Hepatocyte (in vitro differentiated cells): ENCODE results near the gene DSCAML1. TPM values are rescaled to one million over a fixed set of nuclear protein-coding genes. Genes with fewer than 3 reads are reported as not detected.

Source experiments
- DNase-seq: peaks from one replicate; pipeline ENCODE4 v3.0.0-alpha.2; 2016; ENCODE audit warnings: low spot score
- H2AFZ ChIP-seq: fragments of 200-600 bp; sonication (generic); 2 replicates; pipeline ENCODE4 v1.6.0; 2016; ENCODE audit warnings: antibody characterized with exemption, mild to moderate bottlenecking
- H3K27ac ChIP-seq: fragments of 200-600 bp; sonication (generic); 2 replicates; pipeline ENCODE4 v1.5.1; 2016; ENCODE audit warnings: mild to moderate bottlenecking
- H3K27me3 ChIP-seq: fragments of 200-600 bp; sonication (generic); 2 replicates; pipeline ENCODE4 v1.6.1; 2016
- H3K36me3 ChIP-seq: fragments of 200-600 bp; sonication (generic); replicated peaks from 2 replicates; pipeline ENCODE4 v1.5.1; 2016; ENCODE audit warnings: low read depth; ENCODE audit not compliant: insufficient read depth
- H3K4me1 ChIP-seq: fragments of 200-600 bp; sonication (generic); 2 replicates; pipeline ENCODE4 v1.5.1; 2016; ENCODE audit warnings: mild to moderate bottlenecking, moderate library complexity; ENCODE audit not compliant: insufficient read depth
- H3K4me2 ChIP-seq: fragments of 200-600 bp; sonication (generic); 2 replicates; pipeline ENCODE4 v1.6.0; 2016
- H3K4me3 ChIP-seq: fragments of 200-600 bp; sonication (generic); 2 replicates; pipeline ENCODE4 v1.5.1; 2016; ENCODE audit warnings: mild to moderate bottlenecking
- H3K79me2 ChIP-seq: fragments of 200-600 bp; sonication (generic); 2 replicates; pipeline ENCODE4 v1.6.0; 2017; ENCODE audit warnings: mild to moderate bottlenecking
- H3K9me2 ChIP-seq: fragments of 200-600 bp; sonication (generic); replicated peaks from 2 replicates; pipeline ENCODE4 v1.6.0; 2017; ENCODE audit warnings: mild to moderate bottlenecking; ENCODE audit not compliant: insufficient read depth
- H3K9me3 ChIP-seq: fragments of 200-600 bp; sonication (generic); 2 replicates; pipeline ENCODE4 v1.5.1; 2016; ENCODE audit warnings: low read depth, mild to moderate bottlenecking
- H4K20me1 ChIP-seq: fragments of 200-600 bp; sonication (generic); 2 replicates; pipeline ENCODE4 v1.6.0; 2016; ENCODE audit warnings: mild to moderate bottlenecking; ENCODE audit not compliant: insufficient read depth, poor library complexity, severe bottlenecking
- EZH2 ChIP-seq: fragments of 200-600 bp; sonication (generic); IDR thresholded peaks from 2 replicates; pipeline ENCODE4 v1.6.1; 2016; ENCODE audit warnings: antibody characterized with exemption, mild to moderate bottlenecking, borderline replicate concordance
- EZH2phosphoT487 ChIP-seq: fragments of 200-600 bp; sonication (generic); IDR thresholded peaks from one replicate; pipeline ENCODE4 v1.6.1; 2018; ENCODE audit warnings: antibody characterized with exemption, mild to moderate bottlenecking, low read depth, moderate library complexity; ENCODE audit not compliant: unreplicated experiment, severe bottlenecking
- WGBS: methylation state at CpG from one replicate; pipeline ENCODE4 v1.1.6; 2016; ENCODE audit warnings: low lambda C conversion rate; ENCODE audit errors: missing lambda C conversion rate; 5-methylcytosine and 5-hydroxymethylcytosine counted together
- polyA plus RNA-seq: library from polyadenylated mRNA; unstranded; fragments of >200 nt; fragmentation: Nextera tagmentation; extraction: Ambion mirVana; gene quantifications from 2 replicates; pipeline ENCODE4 v1.2.1, GENCODE V29; 2016
- total RNA-seq: library from RNA; depleted of rRNA; stranded (reverse); fragments of >200 nt; gene quantifications from 2 replicates; pipeline ENCODE4 v1.2.3, GENCODE V29; 2014
- TF ChIP-seq, protein P1 (sequence below): fragments of 200-600 bp; sonication (generic); IDR thresholded peaks from 2 replicates; pipeline ENCODE4 v1.5.1; 2016; ENCODE audit warnings: antibody characterized with exemption, mild to moderate bottlenecking; ENCODE audit not compliant: poor library complexity

Gene DSCAML1
- total and polyA plus RNA-seq, 2 experiments from 2014 or later, result 0.46 to 2.6 TPM

DNA sequence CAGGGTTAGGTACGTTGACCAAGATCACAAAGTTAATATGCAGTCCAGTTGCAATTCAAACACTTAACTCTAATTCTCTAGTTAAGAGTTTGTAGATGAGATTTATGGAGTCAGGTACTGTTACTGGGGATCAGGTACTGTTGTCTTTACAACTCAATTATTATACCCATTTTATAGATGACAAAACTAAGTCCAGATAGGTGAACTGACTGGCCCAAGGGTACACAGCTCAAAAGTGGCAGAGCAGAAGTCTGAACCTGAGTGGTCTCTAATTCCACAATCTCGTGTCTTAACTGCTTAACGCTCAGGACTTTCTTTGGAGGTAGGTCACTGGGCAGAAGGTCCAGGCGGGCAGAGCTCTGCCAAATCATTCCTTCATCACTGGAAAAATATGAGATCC, 77.5 kb downstream of the DSCAML1 start:
- 94% methylated on average over 4 of the region's 4 CpGs for WGBS
- H3K79me2 ChIP-seq, result no peaks in the 10 kb centered on the region
- H3K9me3 ChIP-seq, result no peaks in the 10 kb centered on the region
- no peaks in the 10 kb centered on the region for H3K27me3 ChIP-seq
- no peaks in the 10 kb centered on the region for H3K9me2 ChIP-seq
- DNase-seq, result no peak
- no peaks in the 10 kb centered on the region for H3K36me3 ChIP-seq
- H3K4me3 ChIP-seq, result no peak overlapping the region
- H3K27ac ChIP-seq, result no peak overlapping the region
- H3K4me2 ChIP-seq, result no peak overlapping the region
- TF ChIP-seq, protein P1, sequence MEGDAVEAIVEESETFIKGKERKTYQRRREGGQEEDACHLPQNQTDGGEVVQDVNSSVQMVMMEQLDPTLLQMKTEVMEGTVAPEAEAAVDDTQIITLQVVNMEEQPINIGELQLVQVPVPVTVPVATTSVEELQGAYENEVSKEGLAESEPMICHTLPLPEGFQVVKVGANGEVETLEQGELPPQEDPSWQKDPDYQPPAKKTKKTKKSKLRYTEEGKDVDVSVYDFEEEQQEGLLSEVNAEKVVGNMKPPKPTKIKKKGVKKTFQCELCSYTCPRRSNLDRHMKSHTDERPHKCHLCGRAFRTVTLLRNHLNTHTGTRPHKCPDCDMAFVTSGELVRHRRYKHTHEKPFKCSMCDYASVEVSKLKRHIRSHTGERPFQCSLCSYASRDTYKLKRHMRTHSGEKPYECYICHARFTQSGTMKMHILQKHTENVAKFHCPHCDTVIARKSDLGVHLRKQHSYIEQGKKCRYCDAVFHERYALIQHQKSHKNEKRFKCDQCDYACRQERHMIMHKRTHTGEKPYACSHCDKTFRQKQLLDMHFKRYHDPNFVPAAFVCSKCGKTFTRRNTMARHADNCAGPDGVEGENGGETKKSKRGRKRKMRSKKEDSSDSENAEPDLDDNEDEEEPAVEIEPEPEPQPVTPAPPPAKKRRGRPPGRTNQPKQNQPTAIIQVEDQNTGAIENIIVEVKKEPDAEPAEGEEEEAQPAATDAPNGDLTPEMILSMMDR, result no peak
- TF ChIP-seq EZH2 (no peak), EZH2phosphoT487 (no peak)
- H4K20me1 ChIP-seq, result no peaks in the 10 kb centered on the region
- peaks cover 22% of the 10 kb centered on the region for H3K4me1 ChIP-seq
- no peak overlapping the region for H2AFZ ChIP-seq

DNA sequence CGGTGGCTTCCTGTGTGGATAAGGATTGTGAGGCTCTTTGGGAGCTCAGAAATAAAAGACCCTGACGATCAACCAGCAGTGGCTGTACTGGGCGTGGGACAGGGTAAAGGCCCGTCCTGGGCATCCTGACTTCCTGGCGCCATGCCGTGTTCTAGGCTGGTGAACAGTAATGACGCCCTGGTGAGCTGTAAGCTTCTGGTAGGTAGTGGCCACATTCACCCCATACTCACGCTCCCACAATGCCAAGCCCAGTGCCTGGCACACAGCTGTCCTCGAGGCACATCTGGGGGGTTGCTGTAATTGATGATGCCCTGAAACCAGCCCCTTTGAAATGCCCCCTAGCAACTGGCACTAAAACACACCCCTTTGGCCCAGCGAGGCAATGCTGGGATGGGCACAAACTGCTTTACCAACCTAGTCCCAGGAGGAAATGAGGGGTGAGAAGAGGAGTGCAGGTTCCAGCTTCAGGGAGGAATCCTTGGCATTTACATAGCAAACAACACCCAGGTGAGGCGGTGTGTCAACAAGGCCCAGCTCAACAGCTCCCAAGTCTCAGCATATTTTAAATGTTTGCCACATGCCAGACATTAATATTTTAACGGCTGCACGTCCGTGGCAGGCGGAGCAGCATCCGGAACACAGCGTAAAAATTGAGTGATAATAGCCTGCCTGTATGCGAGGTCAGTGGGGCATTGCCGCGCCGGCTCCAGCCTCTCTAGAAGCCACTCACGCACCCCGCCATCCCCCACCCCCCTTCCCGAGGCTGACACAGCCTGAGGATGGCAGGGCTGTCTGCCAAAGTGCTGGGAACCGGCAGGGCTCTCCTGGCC, 79.3 kb downstream of the DSCAML1 start:
- peaks cover 22% of the 10 kb centered on the region for H3K4me1 ChIP-seq
- peak; percentile 69 for DNase-seq
- peak overlapping the region; percentile 45 for H3K4me2 ChIP-seq
- no peak overlapping the region for H3K4me3 ChIP-seq
- H3K79me2 ChIP-seq, result no peaks in the 10 kb centered on the region
- H4K20me1 ChIP-seq, result no peaks in the 10 kb centered on the region
- H2AFZ ChIP-seq, result no peak overlapping the region
- H3K36me3 ChIP-seq, result no peaks in the 10 kb centered on the region
- no peaks in the 10 kb centered on the region for H3K9me2 ChIP-seq
- H3K9me3 ChIP-seq, result no peaks in the 10 kb centered on the region
- H3K27me3 ChIP-seq, result no peaks in the 10 kb centered on the region
- peak overlapping the region; percentile 52 for H3K27ac ChIP-seq
- 42% methylated on average over 25 of the region's 25 CpGs for WGBS
- TF ChIP-seq EZH2phosphoT487, result no peak
- no peak for TF ChIP-seq EZH2
- TF ChIP-seq, protein P1, result no peak

DNA sequence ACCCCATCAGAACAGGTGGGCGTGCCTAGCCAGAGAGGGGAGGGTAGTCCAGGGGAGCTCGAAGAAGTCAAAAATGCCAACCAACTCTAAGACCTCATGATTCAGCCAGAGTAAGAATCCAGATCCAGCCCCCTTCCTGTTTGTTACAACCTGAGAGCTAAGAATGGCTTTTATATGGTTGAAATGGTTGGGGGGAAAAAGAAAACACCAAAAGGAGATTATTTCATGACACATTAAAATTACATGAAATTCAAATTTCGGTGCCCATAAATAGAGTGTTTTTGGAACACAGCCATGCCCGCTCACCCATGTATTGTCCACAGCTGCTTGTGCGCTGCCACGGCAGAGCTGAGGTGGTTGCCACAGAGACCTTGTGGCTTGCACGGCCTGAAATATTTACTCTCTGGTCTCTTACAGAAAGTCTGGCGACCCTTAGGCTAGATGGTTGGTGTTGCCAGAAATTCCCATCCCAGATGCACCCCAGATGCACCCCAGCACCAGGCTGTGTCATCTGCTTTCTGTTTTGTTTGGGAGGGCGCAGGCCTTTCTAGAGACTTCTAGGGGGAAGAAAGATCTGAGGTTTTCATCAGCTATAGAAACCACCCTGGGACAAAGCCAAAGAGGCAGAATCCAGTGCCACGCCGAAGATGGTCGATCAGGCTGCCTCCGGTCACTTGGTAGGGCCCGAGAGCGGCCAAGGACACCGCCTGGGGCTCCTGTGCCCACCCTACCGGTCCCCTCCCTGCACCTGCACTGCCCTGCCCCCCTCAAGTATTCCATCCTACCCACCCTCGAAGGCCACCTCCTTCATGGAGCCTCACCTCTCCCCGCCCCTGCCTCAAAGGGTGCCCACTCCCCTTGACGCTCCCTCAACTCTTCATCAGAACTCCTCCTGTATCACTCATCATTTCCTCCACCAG, 80.2 kb downstream of the DSCAML1 start:
- Histone ChIP-seq H2AFZ (no peak overlapping the region), H3K9me2 (no peaks in the 10 kb centered on the region), H3K4me3 (no peak overlapping the region), H3K27me3 (peaks cover 6% of the 10 kb centered on the region), H4K20me1 (no peaks in the 10 kb centered on the region), H3K79me2 (no peaks in the 10 kb centered on the region), H3K4me2 (no peak overlapping the region), H3K36me3 (no peaks in the 10 kb centered on the region), H3K4me1 (peaks cover 22% of the 10 kb centered on the region), H3K9me3 (no peaks in the 10 kb centered on the region), H3K27ac (no peak overlapping the region)
- WGBS, result 93% methylated on average over 18 of the region's 20 CpGs
- TF ChIP-seq EZH2 (no peak), EZH2phosphoT487 (no peak)
- TF ChIP-seq, protein P1, result no peak
- no peak for DNase-seq
